Hepatocyte (in vitro differentiated cells): ENCODE results near the gene POLA2. TPM values are rescaled to one million over a fixed set of nuclear protein-coding genes. Genes with fewer than 3 reads are reported as not detected.

Source experiments
- DNase-seq: peaks from one replicate; pipeline ENCODE4 v3.0.0-alpha.2; 2016; ENCODE audit warnings: low spot score
- H2AFZ ChIP-seq: fragments of 200-600 bp; sonication (generic); 2 replicates; pipeline ENCODE4 v1.6.0; 2016; ENCODE audit warnings: antibody characterized with exemption, mild to moderate bottlenecking
- H3K27ac ChIP-seq: fragments of 200-600 bp; sonication (generic); 2 replicates; pipeline ENCODE4 v1.5.1; 2016; ENCODE audit warnings: mild to moderate bottlenecking
- H3K27me3 ChIP-seq: fragments of 200-600 bp; sonication (generic); 2 replicates; pipeline ENCODE4 v1.6.1; 2016
- H3K36me3 ChIP-seq: fragments of 200-600 bp; sonication (generic); replicated peaks from 2 replicates; pipeline ENCODE4 v1.5.1; 2016; ENCODE audit warnings: low read depth; ENCODE audit not compliant: insufficient read depth
- H3K4me1 ChIP-seq: fragments of 200-600 bp; sonication (generic); 2 replicates; pipeline ENCODE4 v1.5.1; 2016; ENCODE audit warnings: mild to moderate bottlenecking, moderate library complexity; ENCODE audit not compliant: insufficient read depth
- H3K4me2 ChIP-seq: fragments of 200-600 bp; sonication (generic); 2 replicates; pipeline ENCODE4 v1.6.0; 2016
- H3K4me3 ChIP-seq: fragments of 200-600 bp; sonication (generic); 2 replicates; pipeline ENCODE4 v1.5.1; 2016; ENCODE audit warnings: mild to moderate bottlenecking
- H3K79me2 ChIP-seq: fragments of 200-600 bp; sonication (generic); 2 replicates; pipeline ENCODE4 v1.6.0; 2017; ENCODE audit warnings: mild to moderate bottlenecking
- H3K9me2 ChIP-seq: fragments of 200-600 bp; sonication (generic); replicated peaks from 2 replicates; pipeline ENCODE4 v1.6.0; 2017; ENCODE audit warnings: mild to moderate bottlenecking; ENCODE audit not compliant: insufficient read depth
- H3K9me3 ChIP-seq: fragments of 200-600 bp; sonication (generic); 2 replicates; pipeline ENCODE4 v1.5.1; 2016; ENCODE audit warnings: low read depth, mild to moderate bottlenecking
- H4K20me1 ChIP-seq: fragments of 200-600 bp; sonication (generic); 2 replicates; pipeline ENCODE4 v1.6.0; 2016; ENCODE audit warnings: mild to moderate bottlenecking; ENCODE audit not compliant: insufficient read depth, poor library complexity, severe bottlenecking
- CTCF ChIP-seq: fragments of 200-600 bp; sonication (generic); IDR thresholded peaks from 2 replicates; pipeline ENCODE4 v1.5.1; 2016; ENCODE audit warnings: antibody characterized with exemption, mild to moderate bottlenecking; ENCODE audit not compliant: poor library complexity
- EZH2 ChIP-seq: fragments of 200-600 bp; sonication (generic); IDR thresholded peaks from 2 replicates; pipeline ENCODE4 v1.6.1; 2016; ENCODE audit warnings: antibody characterized with exemption, mild to moderate bottlenecking, borderline replicate concordance
- EZH2phosphoT487 ChIP-seq: fragments of 200-600 bp; sonication (generic); IDR thresholded peaks from one replicate; pipeline ENCODE4 v1.6.1; 2018; ENCODE audit warnings: antibody characterized with exemption, mild to moderate bottlenecking, low read depth, moderate library complexity; ENCODE audit not compliant: unreplicated experiment, severe bottlenecking
- WGBS: methylation state at CpG from one replicate; pipeline ENCODE4 v1.1.6; 2016; ENCODE audit warnings: low lambda C conversion rate; ENCODE audit errors: missing lambda C conversion rate; 5-methylcytosine and 5-hydroxymethylcytosine counted together
- polyA plus RNA-seq: library from polyadenylated mRNA; unstranded; fragments of >200 nt; fragmentation: Nextera tagmentation; extraction: Ambion mirVana; gene quantifications from 2 replicates; pipeline ENCODE4 v1.2.1, GENCODE V29; 2016
- total RNA-seq: library from RNA; depleted of rRNA; stranded (reverse); fragments of >200 nt; gene quantifications from 2 replicates; pipeline ENCODE4 v1.2.3, GENCODE V29; 2014

Gene POLA2, protein sequence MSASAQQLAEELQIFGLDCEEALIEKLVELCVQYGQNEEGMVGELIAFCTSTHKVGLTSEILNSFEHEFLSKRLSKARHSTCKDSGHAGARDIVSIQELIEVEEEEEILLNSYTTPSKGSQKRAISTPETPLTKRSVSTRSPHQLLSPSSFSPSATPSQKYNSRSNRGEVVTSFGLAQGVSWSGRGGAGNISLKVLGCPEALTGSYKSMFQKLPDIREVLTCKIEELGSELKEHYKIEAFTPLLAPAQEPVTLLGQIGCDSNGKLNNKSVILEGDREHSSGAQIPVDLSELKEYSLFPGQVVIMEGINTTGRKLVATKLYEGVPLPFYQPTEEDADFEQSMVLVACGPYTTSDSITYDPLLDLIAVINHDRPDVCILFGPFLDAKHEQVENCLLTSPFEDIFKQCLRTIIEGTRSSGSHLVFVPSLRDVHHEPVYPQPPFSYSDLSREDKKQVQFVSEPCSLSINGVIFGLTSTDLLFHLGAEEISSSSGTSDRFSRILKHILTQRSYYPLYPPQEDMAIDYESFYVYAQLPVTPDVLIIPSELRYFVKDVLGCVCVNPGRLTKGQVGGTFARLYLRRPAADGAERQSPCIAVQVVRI
- total RNA-seq (2.5 and 4.1 TPM in 2 replicates), polyA plus RNA-seq (5.0 and 8.0 TPM in 2 replicates)

DNA sequence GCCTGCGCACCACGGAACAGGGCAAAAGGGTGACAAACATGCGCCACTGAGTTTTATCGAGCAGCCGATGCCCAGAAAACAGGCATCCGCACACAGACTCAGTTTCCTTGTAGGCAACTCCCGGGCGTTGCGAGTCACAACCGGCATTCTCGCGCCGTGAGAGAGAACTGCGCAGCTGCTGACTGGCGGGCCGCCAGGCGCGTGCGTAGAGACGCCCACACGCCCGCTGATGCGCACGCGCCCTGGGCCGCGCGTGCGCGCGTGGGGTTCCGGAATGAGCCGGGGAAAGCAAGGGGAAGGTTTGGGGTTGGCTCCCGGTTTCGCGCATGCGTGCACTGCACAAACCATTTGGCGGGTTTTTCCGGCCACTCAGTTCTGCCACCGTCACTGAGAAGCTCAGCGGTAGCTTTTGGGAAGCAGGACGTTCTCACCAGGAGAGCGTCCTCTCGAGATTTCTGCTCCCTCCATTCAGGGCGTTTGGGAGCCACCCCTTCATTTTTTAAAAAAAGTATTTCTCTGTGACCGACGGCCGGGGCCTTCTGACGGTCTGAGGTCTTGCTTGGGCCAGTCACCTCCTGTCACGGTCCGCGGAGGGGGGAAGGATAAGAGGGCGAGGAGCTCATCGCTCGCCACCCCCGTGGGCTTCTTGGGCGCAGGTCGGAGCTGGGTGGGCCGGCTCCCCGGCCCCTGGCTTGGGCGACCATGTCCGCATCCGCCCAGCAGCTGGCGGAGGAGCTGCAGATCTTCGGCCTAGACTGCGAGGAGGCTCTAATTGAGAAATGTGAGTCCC lies at the start of gene POLA2:
TSS of gene POLA2 (plus strand) at position 372 of the 790 bp plus-strand sequence. CDS start at position 703, 331 bp downstream.
- peak within 1 kb of the TSS; percentile 94 for H2AFZ ChIP-seq
- peak within 1 kb of the TSS; percentile 82 for H3K27ac ChIP-seq
- no peaks in the 10 kb centered on the region for H3K9me2 ChIP-seq
- H3K4me3 ChIP-seq: peak within 1 kb of the TSS; percentile 74
- peak within 1 kb of the TSS; percentile 93 for H3K4me2 ChIP-seq
- TF ChIP-seq EZH2 (no peak), CTCF (no peak), EZH2phosphoT487 (no peak)
- peak; percentile 98 for DNase-seq
- H4K20me1 ChIP-seq: no peaks in the 10 kb centered on the region
- H3K36me3 ChIP-seq: no peaks in the 10 kb centered on the region
- WGBS: under 1% methylated on average over 64 of the region's 66 CpGs
- H3K27me3 ChIP-seq: no peaks in the 10 kb centered on the region
- no peaks in the 10 kb centered on the region for H3K4me1 ChIP-seq
- H3K9me3 ChIP-seq: no peaks in the 10 kb centered on the region
- H3K79me2 ChIP-seq: peaks cover 31% of the 10 kb centered on the region

DNA sequence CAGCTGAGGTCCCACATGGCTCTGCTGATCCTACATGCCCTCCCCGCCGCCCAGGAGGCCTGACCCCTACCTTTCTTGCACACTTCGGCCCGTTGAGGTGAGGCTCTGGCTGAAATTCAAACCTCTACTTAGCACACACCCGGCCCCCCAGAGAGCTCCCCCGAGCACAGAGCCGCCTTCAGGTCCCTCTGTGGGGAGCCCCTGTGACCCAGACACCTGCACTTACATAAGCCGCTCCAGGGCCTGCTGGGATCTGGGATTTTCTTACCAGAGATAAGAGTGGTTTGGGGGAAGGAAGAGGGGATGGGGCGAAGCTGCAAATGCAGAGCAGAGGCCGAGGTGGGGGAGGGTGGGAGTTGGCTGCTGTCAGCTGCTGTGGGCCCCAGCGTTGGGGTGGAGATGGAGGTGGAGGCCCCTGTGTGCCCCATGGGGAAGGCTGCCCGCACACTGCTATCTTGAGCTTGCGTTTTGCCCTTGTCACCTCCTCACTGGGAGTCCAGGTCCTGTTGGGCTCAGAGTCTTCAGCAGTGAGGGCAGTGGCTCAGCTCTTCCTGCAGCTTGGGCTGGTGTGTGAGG lies 49.4 kb upstream of the POLA2 start:
- H3K36me3 ChIP-seq: no peaks in the 10 kb centered on the region
- no peaks in the 10 kb centered on the region for H3K27me3 ChIP-seq
- no peak overlapping the region for H3K4me2 ChIP-seq
- no peak overlapping the region for H2AFZ ChIP-seq
- no peak overlapping the region for H3K4me3 ChIP-seq
- H3K79me2 ChIP-seq: no peaks in the 10 kb centered on the region
- no peaks in the 10 kb centered on the region for H3K9me3 ChIP-seq
- peaks cover 7% of the 10 kb centered on the region for H3K4me1 ChIP-seq
- no peak overlapping the region for H3K27ac ChIP-seq
- no peaks in the 10 kb centered on the region for H3K9me2 ChIP-seq
- no peak for TF ChIP-seq EZH2
- no peak for TF ChIP-seq EZH2phosphoT487
- TF ChIP-seq CTCF: no peak
- WGBS: 76% methylated on average over 13 of the region's 13 CpGs
- no peaks in the 10 kb centered on the region for H4K20me1 ChIP-seq
- no peak for DNase-seq

GRCh38 chr11:65213322-65214211 lies 48.2 kb upstream of the POLA2 start:
- TF ChIP-seq CTCF (no peak), EZH2phosphoT487 (no peak), EZH2 (no peak)
- H2AFZ ChIP-seq: no peak overlapping the region
- DNase-seq: no peak

More at GRCh38 chr11:65213322-65214211, 48.2 kb upstream of the POLA2 start:
- Histone ChIP-seq H3K27me3 (no peaks in the 10 kb centered on the region), H3K79me2 (no peaks in the 10 kb centered on the region), H3K4me3 (no peak overlapping the region), H3K4me2 (no peak overlapping the region), H3K27ac (no peak overlapping the region), H3K9me3 (no peaks in the 10 kb centered on the region), H3K4me1 (peaks cover 7% of the 10 kb centered on the region), H3K9me2 (no peaks in the 10 kb centered on the region), H4K20me1 (no peaks in the 10 kb centered on the region), H3K36me3 (no peaks in the 10 kb centered on the region)
- WGBS: 69% methylated on average over 23 of the region's 26 CpGs
